Panc1 (cell line): ENCODE measurements around the gene TNIP2. TPM values are rescaled to one million over a fixed set of nuclear protein-coding genes. Genes with fewer than 3 reads are reported as not detected.

Experiments used
- ATAC-seq: fragments of 200-7000 bp; cut with Tn5 transposase; 2 replicates; pipeline ENCODE4 v1.9.1; 2020; ENCODE audit warnings: mild to moderate bottlenecking, moderate library complexity
- BruUV-seq: library from RNA; stranded (reverse); fragments of 400-500 nt; replicated peaks from 2 replicates; lab custom pipeline; 2021; lab: Mats Ljungman, UMichigan
- CTCF ChIA-PET: fragments of 300-600 bp; sonication (Branson Sonifier 250); formaldehyde crosslinking; loops from one replicate; lab custom pipeline; 2022; ENCODE audit warnings: antibody characterized with exemption; lab: Charles Lee
- POLR2A ChIA-PET: fragments of 300-600 bp; sonication (Branson Sonifier 250); formaldehyde crosslinking; loops from one replicate; lab custom pipeline; 2022; ENCODE audit warnings: antibody characterized with exemption; lab: Charles Lee
- DNase-seq: peaks from one replicate; pipeline ENCODE4 v3.0.0-alpha.2; 2010; ENCODE audit warnings: low read depth, low spot score
- H3K27ac ChIP-seq: 2 replicates; pipeline ENCODE4 v1.5.1; 2011; ENCODE audit warnings: mild to moderate bottlenecking, low read length, inconsistent platforms
- H3K27me3 ChIP-seq: fragments of 200-500 bp; sonication (Bioruptor generic); 2 replicates; pipeline ENCODE4 v1.6.0; 2014; ENCODE audit warnings: low read length, inconsistent platforms; ENCODE audit not compliant: control insufficient read depth, insufficient read depth
- H3K36me3 ChIP-seq: fragments of 200-500 bp; sonication (Bioruptor generic); 2 replicates; pipeline ENCODE4 v1.5.1; 2014; ENCODE audit warnings: inconsistent platforms, mild to moderate bottlenecking, low read length, moderate library complexity; ENCODE audit not compliant: control insufficient read depth, insufficient read depth
- H3K4me1 ChIP-seq: 2 replicates; pipeline ENCODE4 v1.5.1; 2011; ENCODE audit warnings: inconsistent platforms, mild to moderate bottlenecking, low read length, moderate library complexity; ENCODE audit not compliant: control insufficient read depth, insufficient read depth
- H3K4me3 ChIP-seq, 2 experiments: 2 replicates each; pipeline ENCODE4 v1.5.1; 2011 to 2012; ENCODE audit warnings: low read depth in 2 of 2, low read length in 2 of 2, mild to moderate bottlenecking in 2 of 2, inconsistent platforms in 1 of 2, moderate library complexity in 1 of 2
- H3K9me3 ChIP-seq: fragments of 200-500 bp; sonication (Bioruptor generic); 2 replicates; pipeline ENCODE4 v1.5.1; 2014; ENCODE audit warnings: low read depth, mild to moderate bottlenecking, inconsistent platforms, low read length, moderate library complexity; ENCODE audit not compliant: control insufficient read depth, insufficient read depth
- CTCF ChIP-seq: fragments of 450-650 bp; IDR thresholded peaks from 2 replicates; pipeline ENCODE4 v1.5.1; 2017; ENCODE audit warnings: mild to moderate bottlenecking
- POLR2AphosphoS5 ChIP-seq: IDR thresholded peaks from 2 replicates; pipeline ENCODE4 v1.6.1; 2012; ENCODE audit warnings: mild to moderate bottlenecking, low read depth, low read length, moderate library complexity
- REST ChIP-seq, 2 experiments: IDR thresholded peaks; 2 replicates each; pipeline ENCODE4 v1.6.1; 2011 to 2012; ENCODE audit warnings: low read depth in 2 of 2, control low read depth in 1 of 2, low read length in 1 of 2, mild to moderate bottlenecking in 1 of 2, moderate library complexity in 1 of 2; ENCODE audit not compliant: insufficient read depth in 1 of 2
- SIN3A ChIP-seq: IDR thresholded peaks from 2 replicates; pipeline ENCODE4 v1.6.1; 2012; ENCODE audit warnings: low read depth, mild to moderate bottlenecking, low read length, moderate library complexity, borderline replicate concordance; ENCODE audit not compliant: insufficient read depth
- TCF7L2 ChIP-seq: IDR thresholded peaks from 2 replicates; pipeline ENCODE4 v1.6.1; 2011; ENCODE audit warnings: mild to moderate bottlenecking, low read depth, low read length, inconsistent platforms
- in situ Hi-C: cut with HindIII; loops from 2 replicates; pipeline ENCODE4 v1.10.0; 2016; ENCODE audit warnings: low sequenced_read_pairs, low pct_unique_long_range_greater_than_20kb
- intact Hi-C: fragments of 100-400 bp; cut with micrococcal nuclease; formaldehyde crosslinking; loops from one replicate; pipeline ENCODE4 v1.10.0; 2022; ENCODE audit not compliant: unreplicated experiment
- total RNA-seq: library from RNA; stranded (reverse); gene quantifications from one replicate; pipeline ENCODE4 v1.2.1, GENCODE V29; 2021; ENCODE audit not compliant: unreplicated experiment

Gene TNIP2
- total RNA-seq, 1 experiment from 2014 or later: 60.3 TPM

GRCh38 chr4:2789793-2790582, 33.9 kb upstream of the TNIP2 start:
- BruUV-seq: no TSS peak
- in situ Hi-C loops (no loop called here), intact Hi-C loops (loop anchor here (10.0 kb wide), 1 partner anchor 145 kb away; no protein-coding TSS in a partner anchor)
- ChIA-PET CTCF (interaction anchor here (0.6 kb wide), 1 partner anchor 85 kb away, joined by 3 read pairs; no protein-coding TSS in a partner anchor), POLR2A (interaction anchor here (0.6 kb wide), 1 partner anchor 575 kb away, joined by 3 read pairs; no protein-coding TSS in a partner anchor)
- no peaks in the 10 kb centered on the region for H3K9me3 ChIP-seq
- peaks cover 24% of the 10 kb centered on the region for H3K4me1 ChIP-seq
- H3K36me3 ChIP-seq: no peaks in the 10 kb centered on the region
- no peak overlapping the region for H3K4me3 ChIP-seq
- no peak overlapping the region for H3K27ac ChIP-seq
- DNase-seq (no peak), ATAC-seq (no peak)
- TF ChIP-seq TCF7L2: no peak
- TF ChIP-seq CTCF: no peak
- no peak for TF ChIP-seq POLR2AphosphoS5
- no peak for TF ChIP-seq SIN3A
- TF ChIP-seq REST (IDR thresholded peaks at IDR 0.05; ENCODE audit: insufficient read depth in 1 of 2, low read depth in 2 of 2, low read length in 1 of 2): no peak
- H3K27me3 ChIP-seq: no peaks in the 10 kb centered on the region

GRCh38 chr4:2789351-2789750, 33.2 kb upstream of the TNIP2 start:
- DNase-seq: no peak
- H3K27me3 ChIP-seq: no peaks in the 10 kb centered on the region
- H3K36me3 ChIP-seq: no peaks in the 10 kb centered on the region
- POLR2A ChIA-PET: interaction anchor here (0.6 kb wide), 1 partner anchor 574 kb away, joined by 3 read pairs; no protein-coding TSS in a partner anchor
- in situ Hi-C loops: no loop called here
- ATAC-seq: no peak
- no TSS peak for BruUV-seq
- no peak for TF ChIP-seq POLR2AphosphoS5
- TF ChIP-seq REST (IDR thresholded peaks at IDR 0.05; ENCODE audit: insufficient read depth in 1 of 2, low read depth in 2 of 2, low read length in 1 of 2): no peak
- no peak for TF ChIP-seq CTCF
- no peak for TF ChIP-seq SIN3A
- no peak for TF ChIP-seq TCF7L2
- intact Hi-C loops: no loop called here
- H3K4me3 ChIP-seq: no peak overlapping the region
- CTCF ChIA-PET: no interaction called here
- no peaks in the 10 kb centered on the region for H3K9me3 ChIP-seq
- H3K4me1 ChIP-seq: peaks cover 17% of the 10 kb centered on the region
- H3K27ac ChIP-seq: no peak overlapping the region
